GM18505 (cell line): ENCODE data around the gene GPHN.

ENCODE experiments used
- ATAC-seq: cut with Tn5 transposase; IDR thresholded peaks from one replicate; pipeline ENCODE4 v1.9.1; 2021; ENCODE audit not compliant: unreplicated experiment
- POLR2A ChIP-seq: IDR thresholded peaks from 4 replicates; pipeline ENCODE4 v1.6.1; 2011; ENCODE audit warnings: borderline replicate concordance; ENCODE audit not compliant: insufficient read depth, insufficient read length; ENCODE audit errors: extremely low read depth

GPHN gene

GRCh38 chr14:67151082-67151666, 643.2 kb downstream of the GPHN start:
- TF ChIP-seq POLR2A: no peak
- ATAC-seq: no peak

DNA sequence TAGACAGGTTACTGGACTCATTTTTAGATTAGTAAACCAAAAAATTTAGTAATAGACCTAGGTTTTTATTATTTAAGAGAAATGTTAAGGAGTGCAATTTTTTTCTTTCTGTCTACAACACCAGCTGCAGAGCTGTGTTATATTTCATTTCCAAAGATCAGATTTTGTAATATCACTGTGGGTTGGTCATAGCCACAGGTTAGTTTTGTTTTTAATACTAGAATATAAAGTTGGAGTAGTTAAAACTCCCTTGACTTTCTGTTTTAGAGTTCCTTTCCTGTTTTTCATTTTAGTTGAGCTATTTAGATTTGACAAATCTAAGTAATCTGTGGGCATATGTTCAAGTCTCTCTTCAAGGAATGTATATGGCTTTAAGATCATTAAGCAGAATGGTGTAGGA, 650.6 kb downstream of the GPHN start:
- TF ChIP-seq POLR2A: no peak

DNA sequence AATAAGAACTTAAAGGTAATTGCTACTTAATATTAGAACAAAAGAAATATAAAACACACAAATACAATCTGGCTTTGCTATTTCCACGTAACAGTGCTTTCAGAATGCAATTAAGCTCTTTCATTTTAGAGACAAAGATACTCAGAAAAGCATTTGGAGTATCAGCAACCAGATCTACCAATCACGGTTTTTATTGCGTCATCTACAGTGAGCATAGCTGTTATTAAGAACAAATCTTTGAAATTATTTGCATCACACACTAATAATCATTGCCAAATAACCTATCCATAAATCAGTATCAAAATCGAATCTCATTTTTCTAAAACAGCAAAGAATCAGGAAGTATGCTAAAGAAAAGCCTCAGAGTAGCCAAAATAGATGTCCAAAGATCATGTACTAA, 654.4 kb downstream of the GPHN start:
- ATAC-seq: no peak
- TF ChIP-seq POLR2A: no peak

More for the DNA sequence above, 650.6 kb downstream of the GPHN start:
- ATAC-seq: no peak

- no peak for TF ChIP-seq POLR2A
- ATAC-seq: no peak
Observed at GRCh38 chr14:67166450-67166853, 658.5 kb downstream of the GPHN start.

GRCh38 chr14:67167420-67168109, 659.6 kb downstream of the GPHN start:
- ATAC-seq: no peak
- TF ChIP-seq POLR2A: no peak

DNA sequence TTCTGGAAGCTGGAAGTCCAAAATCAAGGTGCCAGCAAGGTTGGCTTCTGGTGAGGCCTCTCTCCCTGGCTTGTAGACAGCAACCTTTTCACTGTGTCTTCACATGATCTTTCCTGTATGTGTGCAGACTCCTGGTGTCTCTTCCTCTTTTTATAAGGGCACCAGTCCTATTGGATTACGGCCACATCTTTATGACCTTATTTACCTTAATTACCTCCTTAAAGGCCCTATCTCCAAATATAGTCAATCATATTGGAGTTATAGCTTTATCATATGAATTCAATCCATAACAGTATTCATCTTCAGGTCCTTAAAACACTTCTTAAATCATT, 660.1 kb downstream of the GPHN start:
- TF ChIP-seq POLR2A: no peak
- ATAC-seq: no peak

DNA sequence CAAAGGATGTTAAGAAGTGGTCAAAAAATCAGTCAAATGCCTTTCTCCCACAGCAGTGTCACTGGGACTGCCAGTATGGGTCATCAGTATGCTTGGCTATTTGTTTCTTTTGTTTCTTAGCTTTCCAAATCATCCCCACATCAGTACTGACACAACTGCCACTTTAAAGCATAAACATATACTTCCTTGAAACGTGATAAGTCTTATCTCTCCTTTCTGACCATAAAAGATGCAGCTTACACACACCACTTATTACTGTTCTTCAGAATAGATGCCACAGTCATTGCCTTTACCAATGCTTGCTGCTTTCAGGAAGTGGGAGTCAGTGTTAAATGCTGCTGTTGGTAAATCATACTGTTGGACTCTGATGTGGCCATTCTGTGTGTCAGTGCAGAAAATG, 662.7 kb downstream of the GPHN start:
- TF ChIP-seq POLR2A: no peak
- ATAC-seq: no peak

DNA sequence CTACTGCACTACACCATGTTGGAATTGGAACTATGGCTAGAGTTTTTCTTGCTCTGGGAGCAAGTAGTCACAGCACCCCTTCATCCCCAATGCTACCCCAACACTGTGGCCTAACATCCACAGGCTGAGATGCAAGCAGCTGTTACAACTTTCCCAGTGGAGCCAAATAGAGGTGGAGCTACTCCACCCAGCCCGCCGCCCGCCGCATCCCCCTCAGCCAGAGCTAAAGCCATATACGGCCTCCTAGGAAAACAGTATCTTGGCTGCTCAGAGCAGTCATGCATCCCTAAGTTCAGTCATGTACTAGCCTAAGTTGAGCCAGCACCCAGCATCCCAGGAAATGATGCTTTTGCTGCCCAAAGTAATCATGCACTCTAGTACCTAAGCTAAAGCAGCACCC, 664.1 kb downstream of the GPHN start:
- no peak for TF ChIP-seq POLR2A
- no peak for ATAC-seq

DNA sequence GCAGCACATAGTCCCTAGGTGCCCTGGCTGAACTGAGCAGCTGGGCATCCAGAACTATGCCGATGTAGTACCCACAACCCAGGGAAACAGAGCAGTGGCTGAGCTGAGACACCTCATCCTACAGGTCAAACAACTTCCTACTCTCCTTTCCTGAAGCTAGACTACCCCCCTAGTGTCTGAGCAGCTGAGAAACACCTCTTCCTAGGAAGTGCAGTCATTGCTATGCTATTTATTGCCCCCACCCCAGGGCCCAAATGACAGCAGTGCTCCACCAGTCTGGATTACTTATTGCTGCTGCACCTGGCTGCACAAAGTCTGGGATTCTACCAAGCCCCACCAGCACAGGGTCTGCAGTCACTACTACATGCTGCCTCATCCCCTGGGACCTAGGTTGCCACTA, 664.6 kb downstream of the GPHN start:
- TF ChIP-seq POLR2A: no peak
- ATAC-seq: no peak

- TF ChIP-seq POLR2A: no peak
- ATAC-seq: no peak
Observed at GRCh38 chr14:67173719-67174118, 665.8 kb downstream of the GPHN start.

GRCh38 chr14:67186172-67186768, 678.3 kb downstream of the GPHN start:
- TF ChIP-seq POLR2A: no peak
- ATAC-seq: no peak

DNA sequence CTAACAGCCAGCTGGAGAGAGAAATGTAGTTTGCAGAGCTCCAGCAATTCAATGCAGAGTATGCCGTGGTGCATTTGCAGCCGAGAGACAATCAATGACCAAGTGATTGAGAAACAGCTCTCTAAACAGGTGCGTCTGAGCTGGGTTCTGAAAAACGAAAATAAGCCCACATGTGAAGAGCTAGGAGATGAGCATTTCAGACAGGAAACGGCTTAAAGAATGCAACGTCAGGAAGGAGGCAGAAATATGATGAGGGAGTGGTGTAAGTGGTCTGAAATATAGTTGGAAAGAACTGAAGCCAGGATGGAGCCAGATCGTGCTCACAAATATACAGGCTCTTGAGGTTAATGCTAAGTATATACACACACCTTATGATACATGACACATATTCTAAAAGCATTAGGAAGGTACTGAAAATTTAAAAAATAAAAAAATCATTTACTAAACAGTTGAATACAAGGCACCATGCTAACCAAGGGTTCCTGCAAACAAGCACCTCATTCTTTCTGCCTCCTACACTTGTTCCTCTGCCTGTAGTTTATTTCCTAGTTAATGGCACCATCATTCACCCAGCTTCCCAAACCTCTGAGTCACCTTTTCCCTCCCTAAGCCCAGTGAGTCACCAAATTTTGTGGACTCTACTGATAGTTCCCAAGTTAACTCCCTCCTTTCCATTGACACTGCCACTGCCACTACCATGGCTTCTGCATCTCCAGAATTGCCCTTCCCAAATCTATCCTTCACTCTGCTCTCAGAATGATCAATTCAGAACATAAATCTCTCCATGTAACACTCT, 679.0 kb downstream of the GPHN start:
- no peak for TF ChIP-seq POLR2A
- no peak for ATAC-seq

DNA sequence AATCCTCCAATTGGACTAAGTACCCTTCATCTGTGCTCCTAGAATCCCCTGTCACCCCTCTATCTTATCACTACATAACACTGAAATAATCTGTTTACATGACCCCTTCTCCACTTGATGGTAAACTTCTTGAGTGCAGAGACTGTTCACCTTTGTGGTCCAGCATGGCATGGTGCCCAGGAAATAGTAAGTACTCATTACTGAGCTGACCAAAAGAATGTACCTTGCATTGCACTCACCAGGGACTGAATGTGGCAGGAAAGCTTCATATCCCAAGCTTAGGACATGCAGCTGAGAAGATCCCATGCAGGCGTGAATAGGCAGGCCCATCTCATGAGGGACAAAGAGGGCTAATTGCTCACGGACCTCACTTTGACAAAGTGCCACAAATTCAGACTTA, 679.9 kb downstream of the GPHN start:
- no peak for ATAC-seq
- TF ChIP-seq POLR2A: no peak

DNA sequence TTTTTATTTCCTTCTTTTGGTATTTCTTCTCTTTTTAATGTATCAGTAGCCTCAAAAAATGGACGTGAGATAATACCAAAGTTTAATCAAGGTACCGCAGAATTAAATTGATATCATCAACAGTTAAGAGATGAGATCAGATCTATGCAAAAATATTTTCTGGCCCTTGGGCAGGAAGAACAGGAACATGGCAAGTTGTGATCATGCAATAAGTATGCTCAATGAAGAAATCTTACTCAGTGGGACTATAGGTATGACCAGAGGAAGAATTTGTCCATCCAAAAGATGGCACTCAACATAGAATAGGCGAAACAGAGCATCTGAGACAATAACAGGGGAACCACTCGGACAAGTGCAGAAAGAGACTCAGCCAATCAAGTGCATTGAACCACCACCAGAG, 680.4 kb downstream of the GPHN start:
- TF ChIP-seq POLR2A: no peak
- ATAC-seq: no peak

- no peak for TF ChIP-seq POLR2A
- no peak for ATAC-seq
Observed at GRCh38 chr14:67191768-67192290, 683.9 kb downstream of the GPHN start.
